ENCODE results near the gene SMIM5. TPM values are rescaled to one million over a fixed set of nuclear protein-coding genes. Genes with fewer than 3 reads are reported as not detected.

SMIM5 gene
- total and polyA plus RNA-seq, 8 donors, result 0.55 to 15.3 (median 0.86) TPM

GRCh38 chr17:75595920-75596313, 37.3 kb upstream of the SMIM5 start:
- Histone ChIP-seq H3K36me3 (no peaks in the 10 kb centered on the region), H3K4me3 (no peak overlapping the region), H3K9me3 (no peaks in the 10 kb centered on the region), H3K4me1 (no peaks in the 10 kb centered on the region), H3K27ac (no peak overlapping the region), H3K27me3 (no peaks in the 10 kb centered on the region)
- ATAC-seq, result no peak
- WGBS, 2 donors, result 78 to 86% methylated on average over 6 of the region's 6 CpGs
- no peak for TF ChIP-seq CTCF (IDR thresholded peaks at IDR 0.05)
- FAIRE-seq, result no peak
- intact Hi-C loops (cut with DNase I), result no loop called here
- DNase-seq, result no peak

GRCh38 chr17:75596320-75597087, 36.7 kb upstream of the SMIM5 start:
- no peak for FAIRE-seq
- H3K36me3 ChIP-seq, result no peaks in the 10 kb centered on the region
- DNase-seq, result peak in 1 of 6 donors; percentile 53
- no peak for ATAC-seq
- no peaks in the 10 kb centered on the region for H3K9me3 ChIP-seq
- WGBS, 2 donors, result 83 to 86% methylated on average over 17 of the region's 17 CpGs
- no peaks in the 10 kb centered on the region for H3K27me3 ChIP-seq
- intact Hi-C loops (cut with DNase I), result no loop called here
- TF ChIP-seq CTCF (IDR thresholded peaks at IDR 0.05), result no peak
- no peak overlapping the region for H3K27ac ChIP-seq
- no peak overlapping the region for H3K4me3 ChIP-seq
- no peaks in the 10 kb centered on the region for H3K4me1 ChIP-seq

GRCh38 chr17:75601057-75601987, 31.9 kb upstream of the SMIM5 start:
- WGBS, 2 donors, result 46 to 54% methylated on average over 28 of the region's 28 CpGs
- FAIRE-seq, result no peak
- peak; percentile 36 to 78 (median 68) for TF ChIP-seq CTCF (IDR thresholded peaks at IDR 0.05)
- no peaks in the 10 kb centered on the region for H3K4me1 ChIP-seq
- H3K9me3 ChIP-seq, result no peaks in the 10 kb centered on the region
- no peak overlapping the region for H3K27ac ChIP-seq
- H3K27me3 ChIP-seq, result no peaks in the 10 kb centered on the region
- H3K36me3 ChIP-seq, result no peaks in the 10 kb centered on the region
- intact Hi-C loops (cut with DNase I), result no loop called here
- peak; percentile 71 to 89 (median 84) for ATAC-seq
- H3K4me3 ChIP-seq, result no peak overlapping the region
- peak; percentile 37 to 89 (median 74) for DNase-seq

GRCh38 chr17:75602644-75603043, 30.6 kb upstream of the SMIM5 start:
- H3K36me3 ChIP-seq, result no peaks in the 10 kb centered on the region
- no peaks in the 10 kb centered on the region for H3K9me3 ChIP-seq
- 81 to 88% methylated on average over 7 to 12 of the region's 12 CpGs for WGBS, 2 donors
- no peak for FAIRE-seq
- no peaks in the 10 kb centered on the region for H3K27me3 ChIP-seq
- H3K27ac ChIP-seq, result no peak overlapping the region
- peak in 1 of 6 donors; percentile 72 for DNase-seq
- TF ChIP-seq CTCF (IDR thresholded peaks at IDR 0.05), result no peak
- no peak overlapping the region for H3K4me3 ChIP-seq
- H3K4me1 ChIP-seq, result no peaks in the 10 kb centered on the region
- ATAC-seq, result no peak
- intact Hi-C loops (cut with DNase I), result no loop called here

Measured in pancreas (tissue), 10 donors.